ENCODE results near the gene RGS1. TPM values are rescaled to one million over a fixed set of nuclear protein-coding genes. Genes with fewer than 3 reads are reported as not detected.

The RGS1 gene
- total and polyA plus RNA-seq, 2 of the 4 experiments (the other 2 are of a cell fraction): not detected

GRCh38 chr1:192592517-192592916 is 16.9 kb downstream of the RGS1 start:
- intact Hi-C loops (cut with micrococcal nuclease): no loop called here
- DNase-seq (no peak), ATAC-seq (ENCODE audit: low read depth) (no peak)
- Histone ChIP-seq H3K56ac (ENCODE audit: extremely low read depth, insufficient read depth, low read length) (no peak overlapping the region), H3K4me3 (ENCODE audit: insufficient read depth, low read depth, low read length) (no peak overlapping the region), H3K27me3 (ENCODE audit: control insufficient read depth, insufficient read depth, low read length) (no peaks in the 10 kb centered on the region), H3K9ac (ENCODE audit: low read depth, low read length) (no peak overlapping the region), H2BK5ac (ENCODE audit: low read depth, low read length, poor library complexity, severe bottlenecking) (no peak overlapping the region), H2BK20ac (ENCODE audit: low read depth, low read length) (no peak overlapping the region), H4K8ac (ENCODE audit: low read depth in 2 of 2, low read length in 2 of 2) (no peak overlapping the region), H4K5ac (ENCODE audit: low read depth, low read length) (no peak overlapping the region), H3K27ac (ENCODE audit: insufficient read depth, low read length) (no peak overlapping the region), H3K4me2 (ENCODE audit: low read depth, low read length) (no peak overlapping the region), H3K18ac (ENCODE audit: low read depth, low read length) (no peak overlapping the region), H3K4ac (ENCODE audit: low read depth, low read length) (no peak overlapping the region), H3K36me3 (ENCODE audit: control insufficient read depth, insufficient read depth, low read length) (no peaks in the 10 kb centered on the region), H4K20me1 (ENCODE audit: insufficient read depth, low read length) (no peaks in the 10 kb centered on the region), H3K23ac (ENCODE audit: low read depth, low read length) (no peak overlapping the region), H3K14ac (replicated peaks; ENCODE audit: low read depth, low read length) (no peak overlapping the region), H3K79me1 (ENCODE audit: low read depth in 1 of 2, low read length in 2 of 2) (no peaks in the 10 kb centered on the region), H2BK15ac (ENCODE audit: low read depth, low read length) (no peak overlapping the region), H2AK9ac (replicated peaks; ENCODE audit: low read depth, low read length, poor library complexity) (no peak overlapping the region), H2AK5ac (ENCODE audit: low read depth, low read length) (no peak overlapping the region), H2BK120ac (ENCODE audit: low read depth, low read length) (no peak overlapping the region), H4K91ac (ENCODE audit: insufficient read depth, low read depth, low read length) (no peak overlapping the region), H3K9me3 (ENCODE audit: control insufficient read depth, insufficient read depth, low read length) (no peaks in the 10 kb centered on the region), H2AFZ (replicated peaks; ENCODE audit: low read length, poor library complexity) (no peak overlapping the region), H3K4me1 (ENCODE audit: control insufficient read depth, insufficient read depth, low read length) (peaks cover 5% of the 10 kb centered on the region), H3K9me1 (ENCODE audit: insufficient read depth, low read length) (peaks cover 2% of the 10 kb centered on the region)
- WGBS, 2 experiments (ENCODE audit: extremely low coverage in 2 of 2, insufficient read length in 1 of 2): 100% methylated on average over 1 of the region's 4 CpGs; no CpG with 5 or more reads in 1 of the 2 experiments
- ChIA-PET POLR2A (ENCODE audit: unreplicated experiment) (interaction anchor here (0.7 kb wide), 1 partner anchor 364 kb away, joined by 3 read pairs; no protein-coding TSS in a partner anchor), CTCF (interaction anchor here (0.8 to 1.3 kb wide), 2 partner anchors 10 to 99 kb away, joined by 3 read pairs; no protein-coding TSS in a partner anchor)
- dilution Hi-C loops (cut with HindIII; ENCODE audit: low sequenced_read_pairs, unreplicated experiment): no loop called here
- TF ChIP-seq MAZ (IDR thresholded peaks at IDR 0.05; ENCODE audit: borderline replicate concordance, low read depth, low read length) (no peak), RAD21 (IDR thresholded peaks at IDR 0.05; ENCODE audit: low read length) (no peak), RCOR1 (IDR thresholded peaks at IDR 0.05; ENCODE audit: insufficient replicate concordance, low read length) (no peak), CHD1 (IDR thresholded peaks at IDR 0.05; ENCODE audit: low read depth, low read length) (no peak), SMC3 (IDR thresholded peaks at IDR 0.05; ENCODE audit: low read depth, low read length) (no peak), POLR2A (IDR thresholded peaks at IDR 0.05; ENCODE audit: low read depth, low read length) (no peak), CTCF (conservative IDR thresholded peaks at IDR 0.05; ENCODE audit: low read depth, low read length) (no peak), MAFK (IDR thresholded peaks at IDR 0.05; ENCODE audit: low read depth, low read length) (no peak), BHLHE40 (IDR thresholded peaks at IDR 0.05; ENCODE audit: low read depth, low read length) (no peak), RFX5 (IDR thresholded peaks at IDR 0.05; ENCODE audit: low read depth, low read length) (no peak)
- in situ Hi-C loops (cut with MboI; ENCODE audit: low sequenced_read_pairs): no loop called here
- BruUV-seq (replicated peaks): no TSS peak
